ENCODE data around the gene SLC16A12.
"Not testable (repeated sequence)": the region's sequence is repeated elsewhere in the genome, so short reads cannot be mapped to it uniquely, and the experiment has no call there.

SLC16A12 gene

DNA sequence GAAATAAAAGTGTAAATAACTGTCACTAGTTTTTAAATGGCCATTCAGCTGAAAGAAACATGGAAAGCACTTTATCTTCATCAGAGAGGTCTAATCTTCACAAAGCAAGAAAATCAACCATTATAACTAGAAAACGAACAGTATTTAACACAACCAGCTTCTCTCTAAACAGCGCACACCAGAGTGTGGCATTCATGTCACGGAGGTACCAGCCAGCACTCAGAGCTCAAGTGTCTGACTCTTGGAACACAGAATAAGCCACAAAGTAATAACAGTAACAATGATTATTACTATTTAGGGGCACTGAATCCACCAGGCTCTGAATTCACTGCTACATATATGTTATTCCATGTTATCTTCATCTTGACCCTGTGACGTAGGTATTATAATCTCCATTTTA lies 60.9 kb downstream of the SLC16A12 start:
- ATAC-seq (no peak), DNase-seq (no peak)
- H3K9me3 Mint-ChIP-seq: no peaks in the 10 kb centered on the region
- no peak overlapping the region for H3K27ac Mint-ChIP-seq
- no peaks in the 10 kb centered on the region for H3K27me3 Mint-ChIP-seq
- H3K4me3 Mint-ChIP-seq: no peak overlapping the region
- H3K4me1 Mint-ChIP-seq: peaks cover 15% of the 10 kb centered on the region

DNA sequence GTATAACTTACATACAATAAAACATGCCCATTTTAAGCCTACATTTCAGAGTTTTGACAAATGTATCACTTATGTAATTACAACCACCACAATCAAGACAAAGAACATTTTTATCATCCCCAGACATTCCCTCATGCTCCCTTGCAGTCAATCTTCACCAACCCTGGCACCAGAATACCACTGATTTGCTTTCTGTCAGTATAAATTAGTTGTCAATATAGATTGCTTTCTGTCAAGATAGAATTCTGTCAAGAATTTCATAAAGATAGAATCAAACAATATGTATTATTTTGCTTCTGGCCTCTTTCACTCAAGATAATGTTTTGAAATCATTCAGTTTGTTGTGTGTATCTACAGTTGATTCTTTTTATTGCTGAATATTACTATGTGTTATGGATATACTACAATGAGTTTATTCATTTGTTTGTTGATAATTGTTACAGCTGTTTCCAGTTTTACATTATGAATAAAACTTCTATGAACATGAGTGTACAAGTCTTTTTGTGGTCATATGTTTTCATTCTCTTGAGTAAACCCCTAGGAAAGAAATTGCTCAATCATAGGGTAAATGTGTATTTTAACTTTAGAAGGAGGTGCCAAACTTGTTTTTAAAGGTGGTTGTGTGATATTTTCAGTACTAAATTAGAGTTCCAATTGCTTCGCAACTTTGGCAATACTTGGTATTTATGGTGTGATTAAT lies 64.1 kb downstream of the SLC16A12 start:
- ATAC-seq (no peak), DNase-seq (no peak)
- H3K4me1 Mint-ChIP-seq: peaks cover 16% of the 10 kb centered on the region
- H3K27ac Mint-ChIP-seq: no peak overlapping the region
- no peaks in the 10 kb centered on the region for H3K9me3 Mint-ChIP-seq
- no peak overlapping the region for H3K4me3 Mint-ChIP-seq
- H3K27me3 Mint-ChIP-seq: no peaks in the 10 kb centered on the region

DNA sequence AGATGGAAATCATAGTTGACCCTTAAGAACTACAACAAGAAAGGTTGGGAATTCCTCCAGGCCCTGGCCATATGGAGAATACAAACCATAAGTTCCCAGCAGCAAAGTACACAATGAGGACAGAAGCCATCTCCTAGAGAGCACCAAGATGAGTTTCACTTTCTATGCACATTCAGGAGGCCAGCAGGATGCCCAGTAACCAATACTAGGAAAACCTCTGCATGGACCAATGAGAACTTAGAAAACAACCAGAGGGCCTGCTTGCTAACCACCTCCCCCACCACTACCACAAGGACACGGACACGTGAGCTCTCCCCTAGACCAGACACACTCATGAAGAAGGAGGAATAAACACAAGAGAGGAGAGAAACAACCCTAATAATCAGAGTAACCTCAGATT lies 64.8 kb downstream of the SLC16A12 start:
- Mint-ChIP-seq H3K27ac (no peak overlapping the region), H3K4me1 (peaks cover 16% of the 10 kb centered on the region), H3K4me3 (no peak overlapping the region), H3K27me3 (no peaks in the 10 kb centered on the region), H3K9me3 (no peaks in the 10 kb centered on the region)
- no peak for DNase-seq
- ATAC-seq: no peak

DNA sequence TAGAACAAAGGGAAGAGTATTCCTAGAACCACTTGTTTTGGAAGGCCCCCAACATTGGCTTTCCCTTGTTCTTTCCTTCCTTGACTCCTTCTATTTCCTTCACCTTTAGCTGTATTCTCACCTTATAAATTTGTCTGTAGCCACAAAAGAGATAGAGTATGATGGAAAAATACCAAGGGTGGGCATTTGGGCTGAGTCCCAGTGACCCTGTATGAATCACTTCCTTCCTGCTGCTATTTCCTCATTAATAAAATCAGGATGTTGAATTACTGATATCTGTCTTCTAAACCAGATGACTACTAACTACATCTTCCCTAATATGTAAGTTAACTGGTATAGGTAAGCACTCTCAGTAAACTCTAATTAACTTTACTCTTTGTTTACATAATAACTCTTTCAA lies 65.9 kb downstream of the SLC16A12 start:
- ATAC-seq (no peak), DNase-seq (no peak)
- Mint-ChIP-seq H3K27ac (no peak overlapping the region), H3K4me1 (peaks cover 16% of the 10 kb centered on the region), H3K4me3 (no peak overlapping the region), H3K27me3 (no peaks in the 10 kb centered on the region), H3K9me3 (no peaks in the 10 kb centered on the region)

DNA sequence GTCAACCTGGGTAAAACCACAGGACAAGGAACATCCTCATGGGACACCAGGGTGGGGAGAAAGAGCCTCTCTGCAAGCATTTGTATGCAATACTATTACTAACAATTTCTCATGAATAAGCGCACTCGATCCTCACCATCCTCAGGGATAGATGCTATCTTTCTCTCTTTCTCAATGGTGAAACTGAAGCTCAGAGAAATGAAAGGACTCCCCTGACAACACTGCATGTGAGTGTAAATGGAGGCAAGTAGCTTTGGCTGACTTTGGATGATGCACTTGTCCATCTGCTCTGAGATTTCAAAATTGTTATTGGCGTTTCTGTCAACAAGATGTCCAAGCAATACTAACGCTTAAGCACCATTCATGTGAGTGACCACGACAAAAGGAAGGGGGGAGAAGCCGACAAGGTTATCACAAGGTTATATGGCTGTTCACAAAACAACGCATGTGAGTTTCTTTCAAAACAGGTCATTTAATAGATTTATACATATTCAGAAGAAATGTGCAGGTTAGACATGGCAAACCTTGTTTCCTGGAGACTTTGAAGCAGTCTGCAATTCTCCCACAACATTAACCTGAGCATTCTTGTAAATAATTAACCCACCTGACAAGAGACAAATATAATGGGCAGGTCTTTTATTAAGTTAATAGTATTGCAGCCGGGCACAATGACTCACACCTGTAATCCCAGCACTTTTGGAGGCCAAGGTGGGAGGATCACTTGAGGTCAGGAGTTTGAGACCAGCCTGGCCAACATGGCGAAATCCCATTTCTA lies 67.0 kb downstream of the SLC16A12 start:
- ATAC-seq: no peak
- no peaks in the 10 kb centered on the region for H3K9me3 Mint-ChIP-seq
- H3K27ac Mint-ChIP-seq: no peak overlapping the region
- H3K4me3 Mint-ChIP-seq: no peak overlapping the region
- no peak for DNase-seq
- no peaks in the 10 kb centered on the region for H3K27me3 Mint-ChIP-seq
- H3K4me1 Mint-ChIP-seq: peaks cover 16% of the 10 kb centered on the region

DNA sequence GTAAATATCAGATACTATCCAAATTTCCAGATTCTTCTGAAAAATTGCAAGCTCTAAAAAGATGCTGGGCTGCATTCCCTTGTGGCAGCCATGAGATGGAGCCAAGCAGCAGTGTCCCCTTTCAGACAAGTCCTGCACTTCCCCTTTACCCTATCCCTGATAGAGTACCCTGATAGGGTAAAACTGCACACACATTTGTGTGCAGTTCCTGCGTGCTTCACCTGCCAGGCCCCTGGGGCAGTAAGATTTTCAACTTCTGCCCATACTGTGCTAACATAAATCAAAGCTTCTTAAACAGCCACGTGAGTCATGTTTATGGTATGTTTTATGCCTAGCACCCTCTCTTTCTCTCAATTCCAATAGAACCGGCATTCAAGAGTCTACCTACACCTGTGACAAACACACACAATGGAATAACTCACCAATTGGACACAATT lies 68.8 kb downstream of the SLC16A12 start:
- Mint-ChIP-seq H3K4me3 (no peak overlapping the region), H3K27me3 (no peaks in the 10 kb centered on the region), H3K9me3 (no peaks in the 10 kb centered on the region), H3K27ac (no peak overlapping the region), H3K4me1 (peaks cover 16% of the 10 kb centered on the region)
- DNase-seq (no peak), ATAC-seq (no peak)

DNA sequence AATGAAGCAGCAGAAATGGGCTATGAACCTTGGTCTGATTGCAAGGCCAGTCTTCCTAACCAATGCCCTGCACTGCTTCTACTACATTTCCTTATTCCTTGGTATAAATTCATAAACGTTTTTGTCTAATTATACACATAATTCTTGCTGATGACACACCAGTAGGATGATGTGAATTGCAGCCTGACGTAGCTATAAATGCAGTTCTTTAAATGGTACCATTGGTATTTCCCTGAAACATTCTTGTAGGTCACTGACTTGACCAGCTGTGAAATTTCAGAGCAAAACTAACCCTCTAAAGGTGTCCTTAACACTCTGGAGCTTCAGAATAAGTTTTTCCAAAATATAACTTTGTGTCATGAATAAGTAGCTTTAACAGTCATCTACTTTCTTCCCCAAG lies 70.2 kb downstream of the SLC16A12 start:
- no peak for DNase-seq
- Mint-ChIP-seq H3K27me3 (no peaks in the 10 kb centered on the region), H3K4me3 (no peak overlapping the region), H3K27ac (no peak overlapping the region), H3K4me1 (peaks cover 9% of the 10 kb centered on the region), H3K9me3 (no peaks in the 10 kb centered on the region)
- ATAC-seq: no peak

DNA sequence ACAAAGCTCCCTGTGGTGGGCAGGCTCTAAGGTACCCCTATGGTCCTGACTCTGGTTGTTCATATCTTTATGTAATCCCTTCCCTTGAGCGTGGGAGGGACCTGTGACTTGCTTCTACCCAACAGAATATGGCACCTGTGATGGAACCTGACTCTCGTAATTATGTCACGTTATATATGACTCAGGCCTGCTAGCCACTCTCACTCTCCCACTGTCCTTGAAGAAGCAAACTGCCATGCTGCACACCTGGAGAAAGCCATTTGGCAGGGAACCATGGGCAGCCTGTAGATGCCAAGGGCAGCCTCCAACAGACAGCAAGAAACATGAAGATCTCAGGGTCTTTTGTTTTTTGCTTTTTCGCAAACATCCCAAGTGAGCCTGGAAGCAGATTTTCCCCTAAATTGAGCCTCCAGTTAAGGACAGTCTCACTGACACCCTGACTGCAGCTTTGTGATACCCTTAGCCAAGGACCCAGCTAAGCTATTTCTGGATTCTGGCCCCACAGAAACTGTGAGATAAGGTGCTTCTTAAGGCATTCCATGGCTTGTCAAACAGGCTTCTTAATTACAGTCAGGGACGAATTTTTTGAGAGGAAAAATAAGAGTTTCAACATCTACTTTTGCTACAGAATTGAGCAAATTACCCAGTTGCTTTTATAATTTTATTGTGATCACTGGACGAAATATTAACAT lies 71.4 kb downstream of the SLC16A12 start:
- no peak for ATAC-seq
- DNase-seq: no peak
- Mint-ChIP-seq H3K4me1 (no peaks in the 10 kb centered on the region), H3K9me3 (no peaks in the 10 kb centered on the region), H3K4me3 (no peak overlapping the region), H3K27ac (no peak overlapping the region), H3K27me3 (no peaks in the 10 kb centered on the region)

DNA sequence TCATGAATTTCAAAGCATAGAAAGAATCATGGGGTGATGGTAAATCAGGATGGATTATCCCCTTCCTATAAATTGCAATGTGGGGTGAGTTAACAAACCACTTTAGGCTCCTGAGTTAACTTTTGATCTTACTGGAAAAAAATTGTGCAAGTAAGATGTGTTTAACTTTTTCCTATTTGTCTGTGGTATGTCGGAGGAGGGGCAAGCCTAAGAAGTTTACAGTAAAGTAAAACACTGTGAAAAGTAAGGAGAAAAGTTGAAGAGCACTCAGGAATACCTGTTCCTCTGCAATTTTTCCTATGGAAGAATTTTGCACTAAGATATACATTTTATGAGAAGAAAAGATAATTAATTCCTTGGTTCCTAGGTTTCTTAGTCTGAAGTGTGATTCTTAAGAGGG lies 76.6 kb downstream of the SLC16A12 start:
- Mint-ChIP-seq H3K4me1 (no peaks in the 10 kb centered on the region), H3K9me3 (no peaks in the 10 kb centered on the region), H3K27ac (no peak overlapping the region), H3K4me3 (no peak overlapping the region), H3K27me3 (peaks cover 11% of the 10 kb centered on the region)
- no peak for DNase-seq
- ATAC-seq: no peak

DNA sequence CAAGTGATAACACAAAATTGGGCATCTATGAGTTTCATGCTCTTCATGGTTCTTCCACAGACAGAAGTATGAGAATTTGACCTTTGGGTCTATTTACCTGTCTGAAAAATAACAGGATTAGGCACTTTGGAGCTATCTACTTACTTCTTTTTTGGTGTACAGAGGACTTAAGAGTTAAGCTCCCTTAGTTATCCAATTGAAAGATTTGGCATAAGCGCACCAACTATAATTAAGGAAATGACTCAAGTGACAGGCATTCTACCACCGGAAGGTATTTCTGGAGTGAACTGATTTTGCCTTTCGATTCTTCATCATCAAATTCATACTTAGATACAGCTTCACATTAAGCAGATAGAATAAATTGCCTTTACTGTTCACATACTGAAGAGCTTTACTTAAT lies 77.1 kb downstream of the SLC16A12 start:
- Mint-ChIP-seq H3K4me3 (no peak overlapping the region), H3K4me1 (no peaks in the 10 kb centered on the region), H3K9me3 (no peaks in the 10 kb centered on the region), H3K27me3 (peaks cover 12% of the 10 kb centered on the region), H3K27ac (no peak overlapping the region)
- DNase-seq (no peak), ATAC-seq (no peak)

DNA sequence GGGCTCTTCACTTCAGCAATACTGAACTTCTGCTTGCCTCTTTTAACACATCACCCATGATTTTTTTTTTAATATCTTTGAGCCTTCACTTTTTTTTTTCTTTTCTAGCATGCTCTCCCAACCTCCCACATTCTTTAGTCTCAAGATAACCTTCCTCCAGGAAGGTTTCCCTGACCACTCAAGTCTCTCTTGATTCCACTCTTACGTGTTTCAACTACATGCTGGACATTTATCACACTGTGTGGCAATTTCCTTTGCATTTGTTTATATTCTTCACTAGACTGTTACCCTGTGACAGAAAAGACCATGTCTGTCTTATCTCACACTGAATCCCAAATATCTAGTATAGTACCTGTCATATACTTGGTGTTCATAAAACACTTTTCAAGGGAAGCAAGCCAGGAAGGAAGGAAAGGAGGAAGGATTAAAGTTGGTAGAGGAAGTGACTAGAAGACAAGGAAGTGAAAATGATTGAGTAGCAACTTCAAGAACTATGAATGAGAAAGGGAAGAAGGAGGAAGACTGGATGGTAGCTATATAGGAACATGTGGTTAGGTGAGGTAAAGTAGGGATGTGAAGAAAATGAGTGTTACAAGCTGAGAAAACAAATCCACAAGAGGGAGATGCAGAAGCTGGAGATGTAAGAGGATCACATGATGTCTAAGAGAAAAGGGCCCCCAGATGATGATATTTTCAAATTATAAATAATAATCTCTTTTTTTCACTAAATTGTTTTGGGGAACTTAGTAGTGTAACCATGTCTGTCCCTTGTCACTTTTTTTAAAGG lies 80.6 kb downstream of the SLC16A12 start:
- Mint-ChIP-seq H3K27me3 (peaks cover 12% of the 10 kb centered on the region), H3K27ac (peak overlapping the region in 1 of 2 donors; percentile 8), H3K9me3 (no peaks in the 10 kb centered on the region), H3K4me1 (peaks cover 6% of the 10 kb centered on the region), H3K4me3 (no peak overlapping the region)
- ATAC-seq (no peak), DNase-seq (no peak)

DNA sequence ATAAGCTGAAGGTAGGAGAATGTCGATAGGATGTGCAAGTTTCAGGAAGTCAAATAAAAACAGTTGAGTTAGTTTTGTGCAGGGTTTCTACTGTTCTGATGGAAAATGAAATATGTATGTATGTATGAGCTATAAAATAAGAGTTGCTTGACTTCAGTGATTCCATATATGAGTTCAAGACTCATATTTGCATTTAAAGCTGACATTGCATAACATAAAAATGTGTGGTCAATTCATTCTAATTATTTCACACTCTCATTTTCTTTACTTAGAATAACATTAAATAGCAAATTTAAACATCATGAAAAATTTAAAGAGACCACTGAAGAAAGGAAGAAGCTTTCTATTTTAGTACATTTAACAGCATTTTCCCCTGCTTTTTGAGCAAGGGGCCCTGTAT lies 83.2 kb downstream of the SLC16A12 start:
- DNase-seq (no peak), ATAC-seq (no peak)
- Mint-ChIP-seq H3K4me3 (no peak overlapping the region), H3K4me1 (peaks cover 6% of the 10 kb centered on the region), H3K9me3 (no peaks in the 10 kb centered on the region), H3K27me3 (peaks cover 21% of the 10 kb centered on the region), H3K27ac (no peak overlapping the region)

DNA sequence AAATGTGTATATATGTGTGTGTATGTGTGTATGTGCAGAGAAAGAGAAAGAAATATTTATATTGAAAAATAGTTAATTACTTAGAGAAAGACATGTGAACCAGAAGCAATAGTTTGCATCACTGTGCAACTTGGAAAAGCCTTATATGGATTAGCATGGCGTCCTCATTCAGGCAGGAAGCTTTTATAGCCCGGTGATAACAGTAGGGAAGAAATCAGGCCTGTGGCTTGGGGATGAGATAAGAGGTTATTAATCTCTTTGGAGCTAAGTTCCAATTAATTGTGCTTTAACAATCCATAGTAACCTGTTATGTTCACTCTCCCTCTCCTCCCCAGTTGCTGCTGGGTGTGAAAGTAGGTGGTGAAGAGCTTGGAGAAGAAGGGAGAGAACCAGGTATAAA lies 84.5 kb downstream of the SLC16A12 start:
- ATAC-seq: no peak
- DNase-seq: no peak

DNA sequence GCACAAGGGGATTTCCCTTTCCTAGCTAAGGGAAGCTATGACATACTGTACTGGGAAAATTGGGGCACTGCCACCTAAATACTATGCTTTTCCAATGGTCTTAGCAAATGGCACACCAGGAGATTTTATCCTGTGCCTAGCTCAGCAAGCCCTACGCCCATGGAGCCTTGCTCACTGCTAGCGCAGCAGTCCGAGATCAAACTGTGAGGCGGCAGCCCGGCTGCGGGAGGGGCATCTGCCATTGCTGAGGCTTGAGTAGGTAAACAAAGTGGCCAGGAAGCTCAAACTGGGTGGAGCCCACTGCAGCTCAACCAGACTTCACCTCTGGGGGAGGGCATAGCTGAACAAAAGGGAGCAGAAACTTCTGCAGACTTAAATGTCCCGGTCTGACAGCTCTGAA lies 90.6 kb downstream of the SLC16A12 start:
- not testable (repeated sequence) for DNase-seq, H3K4me3 Mint-ChIP-seq, ATAC-seq, H3K4me1 Mint-ChIP-seq, H3K9me3 Mint-ChIP-seq, H3K27ac Mint-ChIP-seq
- peaks cover 18% of the 10 kb centered on the region for H3K27me3 Mint-ChIP-seq

More for the DNA sequence above, 84.5 kb downstream of the SLC16A12 start:
- Mint-ChIP-seq H3K9me3 (peaks cover 0 to 8% of the 10 kb centered on the region in 2 donors), H3K27me3 (peaks cover 30% of the 10 kb centered on the region), H3K4me3 (no peak overlapping the region), H3K27ac (no peak overlapping the region), H3K4me1 (peaks cover 6% of the 10 kb centered on the region)

DNA sequence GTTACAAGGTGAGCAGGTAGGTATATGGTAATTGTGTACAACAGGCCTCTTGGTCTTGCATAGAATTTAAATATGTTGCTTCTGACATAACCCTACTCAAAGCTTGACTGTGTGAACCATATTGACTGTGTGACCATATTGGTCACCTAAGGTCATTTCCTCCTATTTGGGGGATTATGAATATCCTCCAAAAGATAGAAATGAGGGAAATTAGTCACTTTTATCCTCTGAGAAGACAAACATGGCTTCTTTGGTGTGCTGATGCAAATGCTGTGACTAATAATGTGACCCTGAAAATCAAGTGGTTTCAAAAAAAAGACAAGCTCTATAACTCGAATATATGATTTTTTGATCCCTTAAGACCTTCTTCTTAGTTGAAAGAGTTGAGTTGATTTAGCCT lies 93.1 kb downstream of the SLC16A12 start:
- Mint-ChIP-seq H3K4me3 (no peak overlapping the region), H3K9me3 (peaks cover 0 to 8% of the 10 kb centered on the region in 2 donors), H3K27me3 (peaks cover 25% of the 10 kb centered on the region), H3K4me1 (no peaks in the 10 kb centered on the region), H3K27ac (no peak overlapping the region)
- DNase-seq (no peak), ATAC-seq (peak; percentile 37)
